ENCODE measurements around the gene KCNN3. TPM values are rescaled to one million over a fixed set of nuclear protein-coding genes. Genes with fewer than 3 reads are reported as not detected.

KCNN3 gene
- total and polyA plus RNA-seq, 2 of the 8 experiments (the other 6 are each of a cell fraction or from before 2014, with no cell fraction given): 2.8 to 3.7 TPM

DNA sequence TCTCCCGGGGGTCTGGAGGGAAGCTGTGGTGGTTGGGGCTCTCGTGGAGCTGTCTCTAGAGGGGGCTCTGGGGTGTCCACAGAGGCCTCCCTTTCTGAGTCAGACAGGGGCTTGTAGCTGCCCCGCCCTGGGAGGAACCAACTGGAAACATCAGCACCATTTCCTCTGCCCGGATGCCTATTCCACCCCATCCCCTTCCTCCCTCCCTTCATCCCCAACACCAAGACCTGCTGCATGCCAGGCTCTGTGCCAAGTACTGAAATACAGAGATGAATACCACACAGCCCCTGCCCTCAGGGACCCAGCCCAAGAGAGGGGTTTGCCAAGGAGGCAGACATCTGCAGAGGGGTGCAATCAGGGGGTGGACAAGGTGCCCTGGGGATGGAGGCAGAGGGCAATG lies 136.5 kb downstream of the KCNN3 start:
- Histone ChIP-seq H3K9ac (replicated peaks in 1 of 4; ENCODE audit: extremely low read depth in 1 of 4, low read depth in 3 of 4, low read length in 3 of 4) (no peak overlapping the region), H4K5ac (ENCODE audit: insufficient read length, low read depth, low read length) (no peak overlapping the region), H3K36me3 (ENCODE audit: control insufficient read depth in 2 of 4, insufficient read depth in 4 of 4, low read length in 3 of 4) (no peaks in the 10 kb centered on the region), H3K4ac (replicated peaks; ENCODE audit: insufficient read length, low read depth, low read length) (no peak overlapping the region), H4K8ac (ENCODE audit: extremely low read depth, insufficient read depth, low read length) (no peak overlapping the region), H2BK12ac (ENCODE audit: low read depth, low read length) (no peak overlapping the region), H3K79me1 (ENCODE audit: low read depth, low read length) (no peaks in the 10 kb centered on the region), H3K4me3 (ENCODE audit: extremely low read depth in 1 of 4, insufficient read depth in 2 of 4, low read depth in 3 of 4, low read length in 4 of 4) (no peak overlapping the region), H3K4me1 (replicated peaks in 1 of 4; ENCODE audit: control insufficient read depth in 3 of 4, insufficient read depth in 4 of 4, low read length in 3 of 4) (peaks cover 3 to 15% (median 8%) of the 10 kb centered on the region in 4 experiments; a peak in 6 of 7 replicates), H2AFZ (ENCODE audit: low read length) (no peak overlapping the region), H3K27ac (ENCODE audit: low read depth, low read length) (no peak overlapping the region), H3K9me3 (ENCODE audit: insufficient read depth in 2 of 2, low read depth in 1 of 2, low read length in 1 of 2) (no peaks in the 10 kb centered on the region), H2BK15ac (ENCODE audit: low read length) (no peak overlapping the region), H2AK5ac (ENCODE audit: low read depth, low read length) (no peak overlapping the region), H3K18ac (ENCODE audit: extremely low read depth, low read length) (no peak overlapping the region), H2BK5ac (ENCODE audit: low read depth, low read length) (no peak overlapping the region), H3K23me2 (ENCODE audit: low read depth, low read length) (no peaks in the 10 kb centered on the region), H4K20me1 (replicated peaks in 1 of 2; ENCODE audit: control insufficient read depth in 1 of 2, insufficient read depth in 2 of 2, low read length in 2 of 2) (no peaks in the 10 kb centered on the region), H3K79me2 (ENCODE audit: control insufficient read depth in 1 of 2, insufficient read depth in 2 of 2, low read length in 2 of 2) (no peaks in the 10 kb centered on the region), H3K56ac (replicated peaks; ENCODE audit: insufficient read length, low read depth, low read length) (no peak overlapping the region), H3K14ac (ENCODE audit: insufficient read length) (no peak overlapping the region), H3K27me3 (replicated peaks in 1 of 4; ENCODE audit: control insufficient read depth in 3 of 4, extremely low read depth in 1 of 4, insufficient read depth in 3 of 4, low read length in 3 of 4) (no peaks in the 10 kb centered on the region), H4K91ac (replicated peaks; ENCODE audit: insufficient read length, low read length) (no peak overlapping the region), H3K4me2 (ENCODE audit: insufficient read depth in 1 of 2, low read depth in 2 of 2, low read length in 2 of 2) (no peak overlapping the region), H3K23ac (ENCODE audit: insufficient read length) (no peak overlapping the region), H2BK120ac (replicated peaks; ENCODE audit: low read depth, low read length) (no peak overlapping the region), H2BK20ac (ENCODE audit: low read length) (no peak overlapping the region)
- 84% methylated on average over 4 of the region's 4 CpGs; no CpG with 5 or more reads in 1 of the 2 experiments for WGBS, 2 experiments (ENCODE audit: extremely low coverage in 1 of 2, insufficient coverage in 1 of 2, insufficient read length in 1 of 2, insufficient replicate concordance in 2 of 2, low coverage in 1 of 2, low lambda C conversion rate in 2 of 2, missing lambda C conversion rate in 1 of 2)
- no peak for DNase-seq (ENCODE audit: low read depth in 1 of 2, low spot score in 2 of 2)
- POLR2A ChIA-PET (ENCODE audit: partially characterized antibody): no interaction called here
- CTCF ChIA-PET (ENCODE audit: partially characterized antibody): interaction anchor here (0.6 to 3.6 kb wide), 5 partner anchors 10 to 175 kb away, joined by 3 to 18 read pairs (median 4); no protein-coding TSS in a partner anchor
- FAIRE-seq: no peak
- TF ChIP-seq SP4 (IDR thresholded peaks at IDR 0.05; ENCODE audit: low read length) (no peak), RFX5 (IDR thresholded peaks at IDR 0.05; ENCODE audit: borderline replicate concordance, low read depth, low read length) (no peak), GABPA (IDR thresholded peaks at IDR 0.05; ENCODE audit: borderline replicate concordance, insufficient read depth, low read length) (no peak), CHD1 (IDR thresholded peaks at IDR 0.05; ENCODE audit: low read depth, low read length) (no peak)
